ENCODE measurements around the gene WWC2.

DNA sequence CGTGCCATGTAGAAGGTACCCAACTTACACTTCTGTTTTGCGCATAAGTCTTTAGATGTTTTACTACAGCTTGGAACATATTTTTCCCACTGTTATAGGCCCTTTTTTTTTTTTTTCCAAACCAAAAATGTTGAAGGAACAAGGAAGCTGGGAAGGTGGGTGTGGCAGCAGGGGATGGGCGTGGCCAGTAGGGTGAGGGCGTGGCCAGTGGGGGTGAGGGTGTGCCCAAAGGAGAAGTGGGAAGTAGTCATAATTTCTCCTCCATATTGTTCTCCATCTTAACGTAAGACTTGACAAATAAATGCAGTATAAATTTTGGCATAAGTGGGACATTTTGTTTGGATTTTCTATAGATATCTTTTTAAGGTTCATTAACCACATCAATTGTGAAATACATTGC, 190.6 kb downstream of the WWC2 start:
- TF ChIP-seq CTCF (conservative IDR thresholded peaks at IDR 0.05; ENCODE audit: low read length) (no peak), EZH2phosphoT487 (IDR thresholded peaks at IDR 0.05; ENCODE audit: borderline replicate concordance) (no peak)

All from Loucy (cell line).